ENCODE data around the gene MYL6B.

MYL6B gene

DNA sequence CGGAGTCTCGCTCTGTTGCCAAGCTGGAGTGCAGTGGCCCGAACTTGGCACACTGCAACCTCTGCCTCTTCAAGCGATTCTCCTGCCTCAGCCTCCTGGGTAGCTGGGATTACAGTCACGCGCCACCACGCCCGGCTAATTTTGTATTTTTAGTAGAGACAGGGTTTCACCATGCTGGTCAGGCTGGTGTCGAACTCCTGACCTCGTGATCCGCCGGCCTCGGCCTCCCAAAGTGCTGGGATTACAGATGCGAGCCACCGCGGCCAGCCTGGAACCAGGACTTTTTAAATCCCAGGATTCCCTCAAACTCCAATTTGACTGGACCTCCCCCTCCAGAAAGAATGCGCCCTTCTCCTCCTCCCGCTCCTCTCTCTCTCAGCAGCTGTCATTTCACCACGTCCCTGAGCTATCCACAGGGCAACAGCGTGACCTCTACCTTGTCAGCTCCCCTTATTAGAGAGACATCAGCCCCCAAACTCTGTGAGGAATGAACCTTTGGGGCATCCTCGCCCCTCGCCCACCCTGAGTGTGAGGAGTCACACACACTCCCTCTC, 22.4 kb upstream of the MYL6B start:
- TF ChIP-seq, protein P1, sequence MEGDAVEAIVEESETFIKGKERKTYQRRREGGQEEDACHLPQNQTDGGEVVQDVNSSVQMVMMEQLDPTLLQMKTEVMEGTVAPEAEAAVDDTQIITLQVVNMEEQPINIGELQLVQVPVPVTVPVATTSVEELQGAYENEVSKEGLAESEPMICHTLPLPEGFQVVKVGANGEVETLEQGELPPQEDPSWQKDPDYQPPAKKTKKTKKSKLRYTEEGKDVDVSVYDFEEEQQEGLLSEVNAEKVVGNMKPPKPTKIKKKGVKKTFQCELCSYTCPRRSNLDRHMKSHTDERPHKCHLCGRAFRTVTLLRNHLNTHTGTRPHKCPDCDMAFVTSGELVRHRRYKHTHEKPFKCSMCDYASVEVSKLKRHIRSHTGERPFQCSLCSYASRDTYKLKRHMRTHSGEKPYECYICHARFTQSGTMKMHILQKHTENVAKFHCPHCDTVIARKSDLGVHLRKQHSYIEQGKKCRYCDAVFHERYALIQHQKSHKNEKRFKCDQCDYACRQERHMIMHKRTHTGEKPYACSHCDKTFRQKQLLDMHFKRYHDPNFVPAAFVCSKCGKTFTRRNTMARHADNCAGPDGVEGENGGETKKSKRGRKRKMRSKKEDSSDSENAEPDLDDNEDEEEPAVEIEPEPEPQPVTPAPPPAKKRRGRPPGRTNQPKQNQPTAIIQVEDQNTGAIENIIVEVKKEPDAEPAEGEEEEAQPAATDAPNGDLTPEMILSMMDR (conservative IDR thresholded peaks at IDR 0.05): no peak
- TF ChIP-seq ZFX (IDR thresholded peaks at IDR 0.05): no peak
- no peak overlapping the region for H3K27ac ChIP-seq

DNA sequence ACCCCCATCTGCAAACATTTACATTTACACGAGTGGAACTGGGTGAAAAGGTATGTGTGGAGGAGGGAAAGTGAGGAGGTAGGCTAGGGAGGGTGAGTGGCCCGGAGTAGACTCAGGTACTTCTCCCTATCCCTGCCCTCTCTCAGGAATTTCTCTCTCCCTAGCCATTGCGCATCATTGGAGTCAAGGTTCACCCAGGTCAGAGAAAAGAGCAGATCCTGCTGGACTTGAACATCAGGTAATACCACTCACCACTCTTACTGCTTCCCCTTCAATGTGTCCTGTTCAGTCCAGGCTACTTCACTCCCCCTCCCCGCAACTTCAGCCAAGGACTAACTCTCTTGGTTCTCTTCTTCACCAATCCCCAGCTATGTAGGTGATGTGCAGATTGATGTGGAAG, 21.5 kb upstream of the MYL6B start:
- TF ChIP-seq, protein P1 (conservative IDR thresholded peaks at IDR 0.05): no peak
- no peak for TF ChIP-seq ZFX (IDR thresholded peaks at IDR 0.05)
- no peak overlapping the region for H3K27ac ChIP-seq

DNA sequence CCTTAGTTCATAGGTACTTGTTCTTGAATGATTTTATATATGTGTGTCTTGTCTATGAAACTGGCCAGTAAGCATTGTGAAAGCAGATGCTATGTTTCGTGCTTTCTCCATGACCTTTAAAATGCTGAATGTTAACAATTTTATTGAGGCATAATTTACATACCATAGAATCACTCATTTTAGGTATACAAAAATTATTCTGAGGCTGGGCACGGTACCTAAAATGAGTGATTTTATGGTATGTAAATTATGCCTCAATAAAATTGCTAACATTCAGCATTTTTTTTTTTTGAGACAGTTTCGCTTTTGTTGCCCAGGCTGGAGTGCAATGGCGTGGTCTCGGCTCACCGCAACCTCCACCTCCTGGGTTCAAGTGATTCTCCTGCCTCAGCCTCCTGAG, 17.5 kb upstream of the MYL6B start:
- TF ChIP-seq, protein P1 (conservative IDR thresholded peaks at IDR 0.05): no peak
- no peak for TF ChIP-seq ZFX (IDR thresholded peaks at IDR 0.05)

DNA sequence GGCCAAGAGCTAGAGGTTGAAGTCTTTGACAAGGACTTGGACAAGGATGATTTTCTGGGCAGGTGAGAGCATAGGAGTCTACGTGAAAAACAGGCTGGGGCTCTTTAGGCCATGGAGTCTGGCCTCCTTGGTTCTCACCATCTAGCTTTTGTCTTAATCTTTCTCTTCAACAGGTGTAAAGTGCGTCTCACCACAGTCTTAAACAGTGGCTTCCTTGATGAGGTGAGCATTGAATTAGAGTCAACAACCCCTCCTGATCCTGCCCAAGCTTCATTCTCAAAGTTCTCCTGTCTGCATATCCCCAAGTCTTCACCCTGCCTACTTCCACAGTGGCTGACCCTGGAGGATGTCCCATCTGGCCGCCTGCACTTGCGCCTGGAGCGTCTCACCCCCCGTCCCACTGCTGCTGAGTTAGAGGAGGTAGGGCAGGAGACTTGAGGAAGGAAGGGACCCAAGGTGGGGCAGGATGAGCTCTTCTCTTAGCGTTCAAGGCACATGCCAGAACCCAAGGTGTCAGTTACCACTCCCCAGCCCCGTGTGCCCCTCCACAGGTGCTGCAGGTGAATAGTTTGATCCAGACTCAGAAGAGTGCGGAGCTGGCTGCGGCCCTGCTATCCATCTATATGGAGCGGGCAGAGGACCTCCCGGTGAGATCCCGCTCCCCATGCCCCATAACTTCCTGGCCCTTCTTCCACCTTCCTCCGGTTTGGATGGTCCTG, 14.4 kb upstream of the MYL6B start:
- no peak overlapping the region for H3K27ac ChIP-seq
- TF ChIP-seq, protein P1 (conservative IDR thresholded peaks at IDR 0.05): no peak
- TF ChIP-seq ZFX (IDR thresholded peaks at IDR 0.05): no peak

More for the DNA sequence above, 17.5 kb upstream of the MYL6B start:
- no peak overlapping the region for H3K27ac ChIP-seq

DNA sequence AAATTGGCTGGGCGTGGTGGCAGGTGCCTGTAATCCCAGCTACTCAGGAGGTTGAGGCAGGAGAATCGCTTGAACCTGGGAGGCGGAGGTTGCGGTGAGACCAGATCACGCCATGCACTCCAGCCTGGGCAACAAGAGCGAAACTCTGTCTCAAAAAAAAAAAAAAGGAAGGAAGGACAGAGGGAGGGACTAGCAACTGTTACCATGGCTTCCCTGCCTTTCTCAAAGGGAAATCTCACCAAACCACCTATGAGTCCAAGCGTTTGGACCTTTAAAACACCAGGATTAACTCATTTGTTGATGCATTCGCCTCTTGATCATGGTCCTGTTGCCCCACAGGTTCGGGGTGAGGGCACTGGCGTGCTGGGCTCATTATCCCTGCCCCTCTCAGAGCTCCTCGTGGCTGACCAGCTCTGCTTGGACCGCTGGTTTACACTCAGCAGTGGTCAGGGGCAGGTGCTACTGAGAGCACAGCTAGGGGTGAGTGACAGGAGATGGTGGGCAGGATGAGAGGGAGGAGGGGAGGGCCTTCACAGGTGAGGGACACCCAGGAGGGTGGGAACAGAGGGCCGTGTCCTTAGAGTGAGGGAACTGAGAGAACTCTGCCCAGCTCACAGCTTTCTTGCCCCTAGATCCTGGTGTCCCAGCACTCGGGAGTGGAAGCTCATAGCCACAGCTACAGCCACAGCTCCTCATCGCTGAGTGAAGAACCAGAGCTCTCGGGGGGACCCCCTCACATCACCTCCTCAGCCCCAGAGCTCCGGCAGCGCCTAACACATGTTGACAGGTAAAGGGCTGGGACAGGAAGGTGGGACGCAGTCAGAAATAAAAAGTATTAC, 10.2 kb upstream of the MYL6B start:
- H3K27ac ChIP-seq: no peak overlapping the region
- TF ChIP-seq ZFX (IDR thresholded peaks at IDR 0.05): no peak
- TF ChIP-seq, protein P1 (conservative IDR thresholded peaks at IDR 0.05): no peak

DNA sequence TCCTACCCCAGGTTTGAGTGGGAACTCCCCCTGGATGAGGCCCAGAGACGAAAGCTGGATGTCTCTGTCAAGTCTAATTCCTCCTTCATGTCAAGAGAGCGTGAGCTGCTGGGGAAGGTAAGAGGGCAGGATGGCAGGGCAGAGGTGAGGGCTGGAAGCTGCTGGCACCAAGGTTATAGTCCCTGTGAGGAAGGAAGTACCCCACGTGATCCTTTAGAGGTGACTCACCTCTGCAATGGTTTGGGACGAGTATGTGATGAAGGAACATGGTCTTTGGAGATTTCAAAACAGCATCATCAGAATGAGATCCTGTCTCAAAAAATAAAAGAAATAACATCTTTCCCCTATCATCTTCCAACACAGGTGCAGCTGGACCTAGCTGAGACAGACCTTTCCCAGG, 9.2 kb upstream of the MYL6B start:
- H3K27ac ChIP-seq: no peak overlapping the region
- no peak for TF ChIP-seq ZFX (IDR thresholded peaks at IDR 0.05)
- TF ChIP-seq, protein P1 (conservative IDR thresholded peaks at IDR 0.05): no peak

DNA sequence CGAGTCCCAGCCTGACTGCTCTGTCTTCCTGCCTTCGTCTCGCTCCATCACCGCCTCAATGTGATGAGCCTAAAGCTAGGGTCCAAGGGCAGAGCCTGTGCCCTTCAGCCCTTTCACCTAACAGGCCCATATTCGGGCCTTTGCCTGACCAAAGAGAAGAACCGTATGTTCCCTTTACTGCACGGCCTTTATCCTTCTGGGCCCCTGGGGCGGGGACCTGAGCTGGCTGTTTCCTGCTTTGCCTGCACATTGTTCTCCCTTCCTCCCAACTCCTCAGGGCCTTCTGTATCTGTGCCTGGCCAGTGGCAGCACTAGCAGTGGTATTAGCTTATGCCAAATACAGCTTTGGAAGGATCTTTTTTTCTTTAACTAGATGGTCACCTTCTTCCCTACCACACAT, 8.5 kb upstream of the MYL6B start:
- H3K27ac ChIP-seq: no peak overlapping the region
- TF ChIP-seq ZFX (IDR thresholded peaks at IDR 0.05): no peak
- TF ChIP-seq, protein P1 (conservative IDR thresholded peaks at IDR 0.05): no peak
